GM19395 (cell line): Measurements from ENCODE around the gene SNAP91.

ENCODE experiments used
- ATAC-seq: cut with Tn5 transposase; IDR thresholded peaks from one replicate; pipeline ENCODE4 v1.9.1; 2021; ENCODE audit warnings: mild to moderate bottlenecking, moderate library complexity; ENCODE audit not compliant: unreplicated experiment

SNAP91 gene

DNA sequence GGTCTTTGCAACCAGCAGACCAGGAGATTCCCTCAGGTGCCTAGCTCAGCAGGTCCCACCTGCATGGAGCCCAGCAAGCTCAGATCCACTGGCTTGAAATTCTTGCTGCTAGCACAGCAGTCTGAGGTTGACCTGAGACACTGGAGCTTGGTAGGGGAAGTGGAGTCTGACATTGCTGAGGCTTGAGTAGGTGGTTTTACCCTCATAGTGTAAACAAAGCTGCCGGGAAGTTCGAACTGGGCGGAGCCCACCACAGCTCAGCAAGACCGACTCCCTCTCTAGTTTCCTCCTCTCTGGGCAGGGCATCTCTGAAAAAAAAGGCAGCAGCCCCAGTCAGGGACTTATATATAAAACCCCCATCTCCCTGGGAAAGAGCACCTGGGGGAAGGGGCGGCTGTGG, 162.3 kb downstream of the SNAP91 start:
- ATAC-seq = no peak

- ATAC-seq = no peak
Measured at GRCh38 chr6:83539678-83540077, 169.2 kb downstream of the SNAP91 start.

GRCh38 chr6:83536647-83537589, 172.0 kb downstream of the SNAP91 start:
- no peak for ATAC-seq

GRCh38 chr6:83536034-83536646, 172.8 kb downstream of the SNAP91 start:
- ATAC-seq = peak; percentile 91

DNA sequence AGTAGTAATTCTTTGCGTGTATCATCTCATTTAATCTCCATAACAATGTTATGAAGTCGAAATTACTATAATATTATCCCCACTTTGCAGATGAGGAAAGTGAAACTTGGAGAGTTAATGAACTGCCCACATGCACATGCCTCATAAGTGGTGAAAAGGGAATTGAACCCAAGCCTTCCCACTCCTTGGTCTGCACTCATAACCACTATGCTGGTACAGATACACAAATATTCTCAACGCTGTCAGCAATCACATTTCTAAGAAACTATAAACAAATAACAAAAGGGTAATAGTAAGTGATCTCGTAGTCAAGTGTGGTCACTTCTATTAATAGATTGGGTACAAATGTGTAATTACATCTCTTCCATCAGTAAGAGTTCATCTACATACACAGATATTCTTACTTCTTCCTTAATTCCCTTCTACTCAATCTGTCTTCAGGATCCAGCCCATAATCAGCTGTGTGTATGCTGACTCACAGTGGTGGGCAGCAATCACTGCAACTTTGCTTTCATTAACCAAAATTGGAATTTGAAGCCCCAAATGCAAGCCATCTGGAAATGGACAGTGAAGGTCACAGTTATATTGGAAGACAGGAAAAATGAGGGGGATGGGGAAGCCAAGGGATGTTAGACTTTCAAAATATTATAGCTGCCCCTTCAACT, 190.0 kb downstream of the SNAP91 start:
- no peak for ATAC-seq

GRCh38 chr6:83517500-83517899, 191.4 kb downstream of the SNAP91 start:
- no peak for ATAC-seq

GRCh38 chr6:83514866-83515466, 193.9 kb downstream of the SNAP91 start:
- peak; percentile 67 for ATAC-seq

GRCh38 chr6:83514466-83514865, 194.4 kb downstream of the SNAP91 start:
- peak; percentile 18 for ATAC-seq

GRCh38 chr6:83511901-83512681, 196.8 kb downstream of the SNAP91 start, which contains the start of gene PRSS35:
Gene PRSS35, plus strand, starts transcription at chr6:83512534. Its CDS starts 10,908 bp downstream, at chr6:83523442.
- no peak for ATAC-seq

- no peak for ATAC-seq
Measured at GRCh38 chr6:83511266-83511665, 197.6 kb downstream of the SNAP91 start.

DNA sequence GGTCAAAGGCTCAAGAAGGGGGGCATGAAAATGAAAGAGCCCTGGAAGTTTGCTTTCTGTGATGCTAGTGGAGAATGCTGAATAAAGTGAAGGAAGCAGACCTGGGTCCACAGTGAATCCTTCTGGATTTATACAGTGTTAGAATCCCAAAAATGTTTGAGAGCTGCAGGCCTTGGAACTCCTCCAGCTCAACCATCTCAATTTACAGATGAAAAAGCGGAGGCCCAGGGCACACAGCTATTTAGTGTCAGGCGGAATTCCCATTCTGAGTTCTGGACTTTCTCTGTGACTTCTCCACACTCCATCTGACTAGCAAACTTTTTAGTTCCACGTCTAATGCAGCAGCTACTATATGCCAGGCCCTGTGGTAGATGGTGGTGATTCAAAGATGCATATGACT, 198.1 kb downstream of the SNAP91 start:
- no peak for ATAC-seq

DNA sequence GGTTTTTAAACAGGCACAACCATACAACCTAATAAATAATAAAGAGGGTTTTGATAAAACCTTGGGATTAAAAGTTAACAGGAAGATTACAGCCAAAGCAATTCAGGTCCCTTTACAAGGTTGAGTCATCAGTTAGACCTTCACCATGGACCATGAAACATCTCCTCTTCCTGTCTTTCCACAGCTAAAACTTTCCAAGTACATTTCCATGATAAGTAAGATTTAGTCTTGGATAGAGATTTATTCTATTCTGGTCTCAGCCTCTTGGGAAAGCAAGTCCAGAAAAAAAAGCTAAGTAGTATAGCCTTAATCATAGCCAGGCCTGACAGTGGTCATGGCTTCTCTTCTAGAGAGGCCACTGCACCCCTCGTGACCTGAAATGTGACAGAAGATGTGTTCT, 199.5 kb downstream of the SNAP91 start:
- no peak for ATAC-seq

- ATAC-seq = no peak
Measured at GRCh38 chr6:83505356-83505755, 203.5 kb downstream of the SNAP91 start.
